HEK293 (cell line): ENCODE results near the gene CYP2A6.
A peak's percentile ranks its signal among the peaks of the same experiment; 100 is the strongest.

Experiments
- CTCF ChIA-PET: fragments of 350-600 bp; formaldehyde crosslinking; extraction: SDS; loops from one replicate; lab custom pipeline; 2021; ENCODE audit warnings: antibody characterized with exemption; lab: Yijun Ruan, JAX
- POLR2A ChIA-PET: fragments of 300-600 bp; formaldehyde crosslinking; extraction: SDS; loops from one replicate; lab custom pipeline; 2020; ENCODE audit warnings: antibody characterized with exemption, inconsistent platforms; lab: Yijun Ruan, JAX
- H3K27ac ChIP-seq: fragments of 200-500 bp; sonication (Bioruptor generic); 2 replicates; pipeline ENCODE4 v1.5.1; 2014; ENCODE audit warnings: low read depth, low read length, control low read depth, inconsistent platforms; ENCODE audit errors: extremely low read depth
- H3K36me3 ChIP-seq, 2 experiments: fragments of 200-500 bp in 1 of 2; sonication (Bioruptor generic) in 1 of 2; 1 replicate in 1 of 2; 2 replicates in 1 of 2; pipeline ENCODE4 v1.5.1; 2014 to 2017; ENCODE audit warnings: inconsistent platforms in 2 of 2, low read length in 2 of 2; ENCODE audit not compliant: control insufficient read depth in 2 of 2, insufficient read depth in 1 of 2
- H3K4me1 ChIP-seq: fragments of 200-500 bp; sonication (Bioruptor generic); 2 replicates; pipeline ENCODE4 v1.5.1; 2014; ENCODE audit warnings: mild to moderate bottlenecking, low read length, inconsistent platforms; ENCODE audit not compliant: control insufficient read depth, insufficient read depth
- H3K4me3 ChIP-seq: 2 replicates; pipeline ENCODE4 v1.5.1; 2011; ENCODE audit warnings: low read depth, mild to moderate bottlenecking, control low read depth, low read length, moderate library complexity
- H3K9me3 ChIP-seq: fragments of 200-500 bp; sonication (Bioruptor generic); 2 replicates; pipeline ENCODE4 v1.5.1; 2014; ENCODE audit warnings: low read depth, low read length, inconsistent platforms; ENCODE audit not compliant: control insufficient read depth, insufficient read depth
- KLF8 ChIP-seq: fragments of 450-650 bp; formaldehyde crosslinking; IDR thresholded peaks from 2 replicates; pipeline ENCODE4 v1.5.1; 2016; ENCODE audit warnings: missing biosample characterization, missing genetic modification characterization
- MEIS1 ChIP-seq: sonication (generic); formaldehyde crosslinking; IDR thresholded peaks from 2 replicates; pipeline ENCODE4 v1.8.1; 2022; ENCODE audit warnings: missing genetic modification reagents, mild to moderate bottlenecking, borderline replicate concordance
- PBX3 ChIP-seq: sonication (generic); formaldehyde crosslinking; IDR thresholded peaks from 2 replicates; pipeline ENCODE4 v1.8.1; 2022; ENCODE audit warnings: mild to moderate bottlenecking, moderate library complexity, missing genetic modification reagents
- PRDM1 ChIP-seq: fragments of 450-650 bp; formaldehyde crosslinking; IDR thresholded peaks from 2 replicates; pipeline ENCODE4; 2016; ENCODE audit warnings: missing biosample characterization, missing genetic modification characterization
- SCRT2 ChIP-seq: fragments of 450-650 bp; formaldehyde crosslinking; IDR thresholded peaks from 2 replicates; pipeline ENCODE4 v1.5.1; 2016; ENCODE audit warnings: missing biosample characterization, missing genetic modification characterization
- ZBTB21 ChIP-seq: fragments of 450-650 bp; formaldehyde crosslinking; IDR thresholded peaks from 2 replicates; pipeline ENCODE4 v1.5.1; 2017; ENCODE audit warnings: missing biosample characterization, missing genetic modification characterization
- ZBTB44 ChIP-seq: fragments of 450-650 bp; IDR thresholded peaks from 2 replicates; pipeline ENCODE4 v1.5.1; 2018; ENCODE audit warnings: missing biosample characterization, mild to moderate bottlenecking, missing genetic modification characterization
- ZFP3 ChIP-seq: fragments of 450-650 bp; formaldehyde crosslinking; IDR thresholded peaks from 2 replicates; pipeline ENCODE4 v1.5.1; 2016; ENCODE audit warnings: low read depth, missing biosample characterization, missing genetic modification characterization
- ZNF121 ChIP-seq: fragments of 450-650 bp; formaldehyde crosslinking; IDR thresholded peaks from 2 replicates; pipeline ENCODE4 v1.5.1; 2016; ENCODE audit warnings: missing biosample characterization, missing genetic modification characterization
- ZNF138 ChIP-seq: fragments of 450-650 bp; formaldehyde crosslinking; IDR thresholded peaks from 2 replicates; pipeline ENCODE4 v1.5.1; 2016; ENCODE audit warnings: missing biosample characterization, missing genetic modification characterization, borderline replicate concordance
- ZNF239 ChIP-seq: fragments of 450-650 bp; formaldehyde crosslinking; IDR thresholded peaks from 2 replicates; pipeline ENCODE4 v1.5.1; 2016; ENCODE audit warnings: missing biosample characterization, missing genetic modification characterization
- ZNF24 ChIP-seq: fragments of 450-650 bp; formaldehyde crosslinking; IDR thresholded peaks from 2 replicates; pipeline ENCODE4 v1.5.1; 2016; ENCODE audit warnings: missing biosample characterization, missing genetic modification characterization
- ZNF350 ChIP-seq: fragments of 450-650 bp; formaldehyde crosslinking; IDR thresholded peaks from 2 replicates; pipeline ENCODE4 v1.5.0; 2017; ENCODE audit warnings: missing biosample characterization, mild to moderate bottlenecking, missing genetic modification characterization
- ZNF354C ChIP-seq: fragments of 450-650 bp; formaldehyde crosslinking; IDR thresholded peaks from 2 replicates; pipeline ENCODE4 v1.5.1; 2016; ENCODE audit warnings: missing biosample characterization, missing genetic modification characterization, low read depth, borderline replicate concordance
- ZNF398 ChIP-seq: fragments of 450-650 bp; formaldehyde crosslinking; IDR thresholded peaks from 2 replicates; pipeline ENCODE4 v1.5.1; 2017; ENCODE audit warnings: missing biosample characterization, missing genetic modification characterization
- ZNF404 ChIP-seq: fragments of 450-650 bp; formaldehyde crosslinking; IDR thresholded peaks from 2 replicates; pipeline ENCODE4 v1.5.1; 2017; ENCODE audit warnings: missing biosample characterization, missing genetic modification characterization
- ZNF600 ChIP-seq: fragments of 450-650 bp; formaldehyde crosslinking; IDR thresholded peaks from 2 replicates; pipeline ENCODE4 v1.5.1; 2016; ENCODE audit warnings: missing biosample characterization, missing genetic modification characterization
- ZNF629 ChIP-seq: fragments of 450-650 bp; formaldehyde crosslinking; IDR thresholded peaks from 2 replicates; pipeline ENCODE4 v1.5.1; 2017; ENCODE audit warnings: missing biosample characterization, missing genetic modification characterization
- ZNF639 ChIP-seq: fragments of 450-650 bp; formaldehyde crosslinking; IDR thresholded peaks from 2 replicates; pipeline ENCODE4 v1.5.1; 2016; ENCODE audit warnings: missing biosample characterization, missing genetic modification characterization
- ZNF747 ChIP-seq: fragments of 450-650 bp; formaldehyde crosslinking; IDR thresholded peaks from 2 replicates; pipeline ENCODE4 v1.5.1; 2016; ENCODE audit warnings: missing biosample characterization, missing genetic modification characterization
- TF ChIP-seq, protein P1 (sequence below): fragments of 450-650 bp; formaldehyde crosslinking; IDR thresholded peaks from 2 replicates; pipeline ENCODE4 v1.5.1; 2016; ENCODE audit warnings: missing biosample characterization, missing genetic modification characterization, borderline replicate concordance
- TF ChIP-seq, protein P2 (sequence below): fragments of 450-650 bp; formaldehyde crosslinking; optimal IDR thresholded peaks from 2 replicates; pipeline ENCODE3; 2016; ENCODE audit warnings: missing biosample characterization, mild to moderate bottlenecking, missing genetic modification characterization
- TF ChIP-seq, protein P3 (sequence below): fragments of 450-650 bp; formaldehyde crosslinking; IDR thresholded peaks from 2 replicates; pipeline ENCODE4 v1.5.1; 2016; ENCODE audit warnings: missing biosample characterization, missing genetic modification characterization
- TF ChIP-seq, protein P4 (sequence below): fragments of 450-650 bp; formaldehyde crosslinking; IDR thresholded peaks from 2 replicates; pipeline ENCODE4 v1.5.1; 2016; ENCODE audit warnings: missing biosample characterization, missing genetic modification characterization

Gene CYP2A6

GRCh38 chr19:40827386-40828247 lies 22.6 kb downstream of the CYP2A6 start:
- ChIA-PET CTCF (interaction anchor here (0.6 to 2.3 kb wide), 5 partner anchors 8 to 193 kb away, joined by 3 to 11 read pairs (median 3); no protein-coding TSS in a partner anchor), POLR2A (no interaction called here)
- TF ChIP-seq ZNF747 (no peak), ZFP3 (no peak), ZNF398 (tag by site-specific recombination) (no peak), ZBTB44 (no peak), ZNF639 (tag by site-specific recombination) (0 out of 2 replicates have a peak, but pooled peaks have one; percentile 21), ZNF350 (no peak), SCRT2 (tag by site-specific recombination) (no peak), ZNF600 (tag by site-specific recombination) (no peak), ZNF138 (no peak), ZBTB21 (no peak), KLF8 (tag by site-specific recombination) (peak; percentile 52; the same call in 1 of the 2 replicates), ZNF239 (0 out of 2 replicates have a peak, but pooled peaks have one; percentile 62), PRDM1 (tag by site-specific recombination) (no peak), ZNF121 (tag by site-specific recombination) (no peak), ZNF354C (tag by site-specific recombination) (no peak), MEIS1 (no peak), ZNF629 (tag by site-specific recombination) (0 out of 2 replicates have a peak, but pooled peaks have one; percentile 17), ZNF404 (tag by site-specific recombination) (no peak), ZNF24 (0 out of 2 replicates have a peak, but pooled peaks have one; percentile 39), PBX3 (CRISPR knock-in tag) (no peak)
- TF ChIP-seq, protein P1, sequence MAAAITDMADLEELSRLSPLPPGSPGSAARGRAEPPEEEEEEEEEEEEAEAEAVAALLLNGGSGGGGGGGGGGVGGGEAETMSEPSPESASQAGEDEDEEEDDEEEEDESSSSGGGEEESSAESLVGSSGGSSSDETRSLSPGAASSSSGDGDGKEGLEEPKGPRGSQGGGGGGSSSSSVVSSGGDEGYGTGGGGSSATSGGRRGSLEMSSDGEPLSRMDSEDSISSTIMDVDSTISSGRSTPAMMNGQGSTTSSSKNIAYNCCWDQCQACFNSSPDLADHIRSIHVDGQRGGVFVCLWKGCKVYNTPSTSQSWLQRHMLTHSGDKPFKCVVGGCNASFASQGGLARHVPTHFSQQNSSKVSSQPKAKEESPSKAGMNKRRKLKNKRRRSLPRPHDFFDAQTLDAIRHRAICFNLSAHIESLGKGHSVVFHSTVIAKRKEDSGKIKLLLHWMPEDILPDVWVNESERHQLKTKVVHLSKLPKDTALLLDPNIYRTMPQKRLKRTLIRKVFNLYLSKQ (tag by site-specific recombination) = no peak
- TF ChIP-seq, protein P2, sequence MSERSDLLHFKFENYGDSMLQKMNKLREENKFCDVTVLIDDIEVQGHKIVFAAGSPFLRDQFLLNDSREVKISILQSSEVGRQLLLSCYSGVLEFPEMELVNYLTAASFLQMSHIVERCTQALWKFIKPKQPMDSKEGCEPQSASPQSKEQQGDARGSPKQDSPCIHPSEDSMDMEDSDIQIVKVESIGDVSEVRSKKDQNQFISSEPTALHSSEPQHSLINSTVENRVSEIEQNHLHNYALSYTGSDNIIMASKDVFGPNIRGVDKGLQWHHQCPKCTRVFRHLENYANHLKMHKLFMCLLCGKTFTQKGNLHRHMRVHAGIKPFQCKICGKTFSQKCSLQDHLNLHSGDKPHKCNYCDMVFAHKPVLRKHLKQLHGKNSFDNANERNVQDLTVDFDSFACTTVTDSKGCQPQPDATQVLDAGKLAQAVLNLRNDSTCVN (tag by site-specific recombination) = peak; percentile 1
- TF ChIP-seq, protein P3, sequence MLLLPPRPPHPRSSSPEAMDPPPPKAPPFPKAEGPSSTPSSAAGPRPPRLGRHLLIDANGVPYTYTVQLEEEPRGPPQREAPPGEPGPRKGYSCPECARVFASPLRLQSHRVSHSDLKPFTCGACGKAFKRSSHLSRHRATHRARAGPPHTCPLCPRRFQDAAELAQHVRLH = peak; percentile 79
- TF ChIP-seq, protein P4, sequence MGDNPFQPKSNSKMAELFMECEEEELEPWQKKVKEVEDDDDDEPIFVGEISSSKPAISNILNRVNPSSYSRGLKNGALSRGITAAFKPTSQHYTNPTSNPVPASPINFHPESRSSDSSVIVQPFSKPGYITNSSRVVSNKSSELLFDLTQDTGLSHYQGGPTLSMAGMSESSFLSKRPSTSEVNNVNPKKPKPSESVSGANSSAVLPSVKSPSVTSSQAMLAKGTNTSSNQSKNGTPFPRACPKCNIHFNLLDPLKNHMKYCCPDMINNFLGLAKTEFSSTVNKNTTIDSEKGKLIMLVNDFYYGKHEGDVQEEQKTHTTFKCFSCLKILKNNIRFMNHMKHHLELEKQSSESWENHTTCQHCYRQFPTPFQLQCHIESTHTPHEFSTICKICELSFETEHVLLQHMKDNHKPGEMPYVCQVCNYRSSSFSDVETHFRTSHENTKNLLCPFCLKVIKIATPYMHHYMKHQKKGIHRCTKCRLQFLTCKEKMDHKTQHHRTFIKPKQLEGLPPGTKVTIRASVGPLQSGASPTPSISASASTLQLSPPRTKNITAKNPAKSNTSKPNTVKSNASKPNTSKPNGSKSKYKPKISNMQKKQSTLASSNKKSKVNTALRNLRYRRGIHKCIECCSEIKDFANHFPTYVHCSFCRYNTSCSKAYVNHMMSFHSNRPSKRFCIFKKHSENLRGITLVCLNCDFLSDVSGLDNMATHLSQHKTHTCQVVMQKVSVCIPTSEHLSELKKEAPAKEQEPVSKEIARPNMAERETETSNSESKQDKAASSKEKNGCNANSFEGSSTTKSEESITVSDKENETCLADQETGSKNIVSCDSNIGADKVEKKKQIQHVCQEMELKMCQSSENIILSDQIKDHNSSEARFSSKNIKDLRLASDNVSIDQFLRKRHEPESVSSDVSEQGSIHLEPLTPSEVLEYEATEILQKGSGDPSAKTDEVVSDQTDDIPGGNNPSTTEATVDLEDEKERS (tag by site-specific recombination) = peak; percentile 72; the same call in 1 of the 2 replicates

More at GRCh38 chr19:40827386-40828247, 22.6 kb downstream of the CYP2A6 start:
- Histone ChIP-seq H3K9me3 (no peaks in the 10 kb centered on the region), H3K4me1 (peaks cover 21% of the 10 kb centered on the region), H3K27ac (no peak overlapping the region), H3K36me3 (peaks cover 9 to 14% of the 10 kb centered on the region in 2 experiments; a peak in 2 of 3 replicates), H3K4me3 (no peak overlapping the region)
